Endothelial cell of umbilical vein (primary cell): ENCODE results near the gene THEM5. TPM values are rescaled to one million over a fixed set of nuclear protein-coding genes. Genes with fewer than 3 reads are reported as not detected.

ENCODE experiments used
- polyA plus RNA-seq, 4 experiments: library from polyadenylated mRNA; depleted of rRNA in 3 of 4; stranded (reverse) in 3 of 4; unstranded in 1 of 4; fragments of >200 nt; gene quantifications; 2 replicates each; pipeline versions ENCODE4 v1.2.1 to v1.2.3, GENCODE V29; 2011 to 2012; ENCODE audit warnings: missing spikeins in 1 of 4
- small RNA-seq: library from RNA; depleted of rRNA; stranded (forward); fragments of <200 nt; gene quantifications from one replicate; pipeline ENCODE3, GENCODE V24; 2012; ENCODE audit warnings: low replicate concordance, low read depth; ENCODE audit not compliant: insufficient read depth, insufficient read length
- total RNA-seq: library from RNA; stranded (reverse); gene quantifications from 2 replicates; pipeline ENCODE4 v1.2.3, GENCODE V29; 2021

Gene THEM5
- total and polyA plus RNA-seq, 2 donors (not counting 3 experiments of a cell fraction or from before 2014, with no cell fraction given), result not detected

Small RNAs within 50 kb of the gene (small RNA-seq; reads per million reads assigned to genes)
- gene RF00019, result not detected

Other genes with a start within 250 kb of the THEM5 start
- gene SNX27, start 241.7 kb downstream of the THEM5 start, total RNA-seq, result 24.5 and 24.9 TPM in 2 replicates
- gene SNX27, start 241.7 kb downstream of the THEM5 start, polyA plus RNA-seq, result 7.7 and 8.1 TPM in 2 replicates
- not detected in 2 replicates for gene CELF3, start 136.9 kb downstream of the THEM5 start, total RNA-seq
- not detected in 2 replicates for gene CELF3, start 136.9 kb downstream of the THEM5 start, polyA plus RNA-seq
- gene RIIAD1, start 132.2 kb downstream of the THEM5 start, total RNA-seq, result not detected in 2 replicates
- gene RIIAD1, start 132.2 kb downstream of the THEM5 start, polyA plus RNA-seq, result not detected in 2 replicates
- 96.9 and 112 TPM in 2 replicates for gene MRPL9, start 90.2 kb downstream of the THEM5 start, total RNA-seq
- 71.5 and 79.1 TPM in 2 replicates for gene MRPL9, start 90.2 kb downstream of the THEM5 start, polyA plus RNA-seq
- gene TDRKH, start 63.2 kb downstream of the THEM5 start, total RNA-seq, result 9.3 and 9.6 TPM in 2 replicates
- gene TDRKH, start 63.2 kb downstream of the THEM5 start, polyA plus RNA-seq, result 3.0 and 3.9 TPM in 2 replicates
- gene LINGO4, start 48.3 kb downstream of the THEM5 start, total RNA-seq, result not detected in 2 replicates
- gene LINGO4, start 48.3 kb downstream of the THEM5 start, polyA plus RNA-seq, result not detected in 2 replicates
- gene RORC, start 21.9 kb downstream of the THEM5 start, total RNA-seq, result not detected in 2 replicates
- gene RORC, start 21.9 kb downstream of the THEM5 start, polyA plus RNA-seq, result not detected in 2 replicates
- 0.18 TPM in 1 of 2 replicates, not detected in the other for gene C2CD4D, start 13.9 kb downstream of the THEM5 start, total RNA-seq
- gene C2CD4D, start 13.9 kb downstream of the THEM5 start, polyA plus RNA-seq, result 0.05 TPM in 1 of 2 replicates, not detected in the other
- 22.1 and 24.9 TPM in 2 replicates for gene THEM4, start 55.8 kb upstream of the THEM5 start, total RNA-seq
- gene THEM4, start 55.8 kb upstream of the THEM5 start, polyA plus RNA-seq, result 19.2 and 22.3 TPM in 2 replicates
- 650 and 779 TPM in 2 replicates for gene S100A10, start 140.1 kb upstream of the THEM5 start, total RNA-seq
- 56.7 and 76.8 TPM in 2 replicates for gene S100A10, start 140.1 kb upstream of the THEM5 start, polyA plus RNA-seq
- gene S100A11, start 183.3 kb upstream of the THEM5 start, total RNA-seq, result 461 and 505 TPM in 2 replicates
- gene S100A11, start 183.3 kb upstream of the THEM5 start, polyA plus RNA-seq, result 497 and 528 TPM in 2 replicates
- not detected in 2 replicates for gene TCHHL1, start 235.4 kb upstream of the THEM5 start, total RNA-seq
- not detected in 2 replicates for gene TCHHL1, start 235.4 kb upstream of the THEM5 start, polyA plus RNA-seq